G401.6 (cell line): Measurements from ENCODE around the gene OLIG3.

Experiments
- FAIRE-seq: peaks from 2 replicates; lab custom pipeline; 2012; peaks lifted over from hg19 to GRCh38; lab: Jason Lieb, UNC

The OLIG3 gene

GRCh38 chr6:137465378-137466009 lies 28.7 kb downstream of the OLIG3 start:
- no peak for FAIRE-seq

- FAIRE-seq, result peak; percentile 58
Observed at GRCh38 chr6:137452333-137452894, 41.8 kb downstream of the OLIG3 start.

- FAIRE-seq, result no peak
Observed at GRCh38 chr6:137443901-137444300, 50.3 kb downstream of the OLIG3 start.
